Stimulated activated CD4-positive, alpha-beta T cell treated with anti-CD3 and anti-CD28 coated beads, Interleukin-4, amount 100 ng/mL, for 1 hour (primary cell): ENCODE measurements around the gene CAMTA1.

ENCODE experiments used
- DNase-seq: peaks from one replicate; pipeline ENCODE4 v3.0.0-alpha.2; 2020

Gene CAMTA1

GRCh38 chr1:7334475-7335035 is 549.3 kb downstream of the CAMTA1 start:
- DNase-seq = no peak

DNA sequence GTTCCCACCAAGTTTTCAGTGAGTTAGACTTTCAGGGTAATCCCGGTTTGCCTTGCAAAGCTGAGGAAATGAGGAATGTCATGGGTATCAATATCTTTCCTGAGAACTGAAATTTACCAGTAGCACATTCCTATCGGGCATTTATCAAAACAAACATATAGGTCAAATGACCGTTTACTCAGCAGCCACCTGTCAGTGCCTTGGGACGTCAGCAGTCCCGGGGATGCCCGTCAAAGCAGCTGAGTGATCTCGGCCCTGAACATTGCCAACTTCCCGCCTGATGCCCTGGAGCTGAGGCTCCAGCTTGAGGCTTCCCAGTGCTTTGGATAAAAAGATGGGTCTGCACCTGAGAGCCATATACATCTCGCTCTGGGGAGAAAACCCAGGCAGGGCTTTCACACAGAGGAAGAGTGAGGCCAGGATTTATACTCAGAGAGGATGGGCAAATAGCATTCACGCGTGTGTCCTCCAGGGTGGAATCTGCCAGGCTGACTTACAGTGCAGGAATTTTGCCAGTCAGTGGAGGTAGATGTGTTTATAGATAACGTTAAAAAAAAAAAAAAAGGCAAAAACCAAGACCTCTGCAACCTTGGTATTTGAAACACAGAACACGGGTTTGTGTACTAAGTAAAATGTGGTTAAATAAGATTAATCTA is 550.1 kb downstream of the CAMTA1 start:
- no peak for DNase-seq

GRCh38 chr1:7338439-7338838 is 553.2 kb downstream of the CAMTA1 start:
- DNase-seq = no peak

DNA sequence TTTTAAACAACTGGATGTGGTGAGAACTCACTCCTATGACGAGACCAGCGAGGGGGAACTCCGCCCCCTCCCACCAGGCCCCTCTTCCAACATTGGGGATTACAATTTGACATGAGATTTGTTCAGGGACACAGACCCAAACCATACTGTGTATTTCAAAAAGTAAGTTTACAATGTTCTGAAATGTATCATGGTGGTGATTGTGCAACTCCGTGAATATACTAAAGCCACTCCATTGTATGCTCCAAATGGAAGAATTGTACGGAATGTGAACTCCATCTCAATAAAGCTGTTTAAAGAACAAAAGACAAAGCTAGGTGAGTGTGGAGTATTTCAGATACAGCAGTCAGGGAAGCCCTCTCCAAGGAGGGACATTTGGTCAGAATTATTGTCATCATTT is 553.8 kb downstream of the CAMTA1 start:
- no peak for DNase-seq

DNA sequence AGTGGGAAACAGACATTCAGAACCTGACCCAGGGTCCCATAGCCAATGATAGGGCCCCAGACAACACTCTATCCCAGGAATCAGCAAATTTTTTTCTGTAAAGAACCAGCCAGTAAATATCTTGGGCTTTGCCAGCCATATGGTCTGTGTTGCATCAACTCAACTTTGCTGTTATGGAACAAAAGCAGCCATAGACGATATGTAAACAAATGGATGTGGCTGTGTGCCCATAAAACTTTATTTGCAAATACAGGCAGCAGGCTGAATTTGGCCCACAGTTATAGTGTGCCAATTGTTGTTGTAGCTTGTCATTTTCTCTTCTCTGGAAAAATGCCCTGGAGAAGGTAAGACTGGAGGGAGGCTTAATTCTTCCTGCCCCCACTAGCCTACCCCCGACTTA is 554.7 kb downstream of the CAMTA1 start:
- DNase-seq = no peak

GRCh38 chr1:7341145-7341905 is 556.1 kb downstream of the CAMTA1 start:
- DNase-seq = no peak

DNA sequence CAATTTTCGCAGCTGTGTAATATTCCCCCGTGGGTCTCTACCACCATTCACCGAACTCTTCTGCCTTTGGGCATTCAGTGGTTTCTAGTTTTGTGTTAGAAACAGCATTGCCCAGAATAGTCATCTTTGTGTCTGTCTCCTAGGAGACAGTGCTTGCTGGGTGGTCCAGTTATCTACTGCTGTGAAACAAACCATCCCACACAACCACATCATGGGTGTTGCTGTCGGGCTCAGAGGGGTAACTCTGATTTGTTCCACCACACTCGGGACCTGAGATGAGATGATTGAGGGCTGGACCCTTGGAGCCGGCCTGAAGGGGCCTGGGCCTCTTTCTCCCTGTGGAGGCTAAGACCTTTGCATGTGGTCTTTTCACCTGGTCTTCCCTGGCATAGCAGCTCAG is 558.6 kb downstream of the CAMTA1 start:
- DNase-seq = no peak

DNA sequence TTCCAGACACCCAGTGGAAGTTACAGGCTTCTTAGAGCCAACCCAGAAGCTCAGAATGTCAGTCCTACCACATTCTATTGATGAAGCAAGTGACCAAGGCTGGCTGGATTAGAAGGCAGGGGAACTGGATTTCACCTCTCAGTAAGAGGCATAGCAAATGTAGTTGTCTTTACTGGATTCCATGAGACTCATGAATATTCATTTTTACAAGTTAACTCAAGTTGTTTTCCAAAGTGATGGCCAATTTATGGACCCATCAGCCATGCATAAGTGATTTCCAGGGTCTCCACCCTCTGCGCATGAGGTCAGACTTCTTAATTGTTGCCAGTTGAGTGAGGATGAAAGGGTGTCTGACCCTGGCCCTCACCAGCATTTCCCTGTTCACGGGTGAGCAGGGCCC is 559.0 kb downstream of the CAMTA1 start:
- no peak for DNase-seq

DNA sequence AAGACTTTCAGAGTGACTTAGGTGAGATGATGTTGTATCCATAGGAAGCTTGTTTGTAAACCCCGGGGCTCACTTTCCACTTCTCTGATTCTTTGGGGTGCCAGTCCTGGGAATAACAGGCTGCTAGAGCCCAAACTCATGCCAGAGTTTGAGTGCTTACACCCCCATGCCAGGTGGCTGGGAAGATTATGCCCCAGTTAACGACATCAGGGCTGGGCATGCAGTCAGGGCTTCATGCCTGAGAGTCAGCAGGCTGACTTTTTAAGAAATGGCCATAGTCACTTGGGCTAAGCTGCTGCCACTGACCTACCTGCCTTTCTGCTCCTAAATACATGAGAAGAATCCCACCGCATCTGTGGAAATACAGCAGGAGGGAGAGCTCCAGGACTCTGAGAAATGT is 560.3 kb downstream of the CAMTA1 start:
- no peak for DNase-seq

DNA sequence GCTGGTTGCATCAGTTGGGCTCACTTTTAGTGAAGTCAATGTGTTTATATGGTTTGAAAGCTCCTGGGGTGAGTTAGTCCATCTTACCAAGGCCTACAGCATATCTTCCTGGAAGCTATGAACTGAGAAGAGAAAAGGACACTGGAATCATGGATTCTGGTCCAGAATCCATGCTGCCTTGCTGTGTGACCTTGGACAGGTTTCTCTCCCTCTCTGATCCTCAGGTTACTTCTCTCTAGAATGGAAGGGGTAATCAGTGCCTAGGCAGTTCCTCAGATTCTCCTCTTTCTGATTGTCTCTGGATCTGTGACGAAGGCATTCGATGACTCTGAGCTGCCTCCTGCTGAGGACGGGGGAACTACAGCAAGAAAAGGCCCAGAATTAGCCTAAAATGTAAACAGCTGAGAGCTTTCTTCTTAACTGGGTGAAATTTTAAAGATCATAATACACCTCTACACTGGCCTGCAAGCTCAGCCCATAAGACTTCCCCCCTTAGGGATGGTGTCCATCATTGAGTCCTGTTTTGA is 560.9 kb downstream of the CAMTA1 start:
- DNase-seq = no peak

- no peak for DNase-seq
Measured at GRCh38 chr1:7346600-7347570, 561.6 kb downstream of the CAMTA1 start.

- no peak for DNase-seq
Measured at GRCh38 chr1:7348073-7348472, 562.8 kb downstream of the CAMTA1 start.

DNA sequence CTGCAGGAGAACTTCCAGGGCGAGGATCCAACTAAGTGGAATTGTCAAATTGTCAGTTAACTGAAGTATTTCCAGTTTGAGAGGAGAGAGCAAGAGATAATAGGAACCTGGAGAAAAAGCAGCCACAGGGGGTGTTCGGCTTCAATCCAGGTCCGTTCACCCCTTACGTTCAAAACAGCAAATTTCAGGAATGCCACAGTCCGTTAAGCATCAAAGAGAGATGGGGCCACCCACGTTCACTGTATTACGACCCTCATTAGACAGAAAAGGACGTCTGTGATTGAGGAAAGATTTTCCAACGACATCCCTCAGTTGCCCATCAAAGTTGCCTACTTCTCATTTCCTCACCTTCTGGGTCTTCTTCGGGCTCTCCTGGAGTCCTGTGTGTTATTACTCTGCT is 563.3 kb downstream of the CAMTA1 start:
- no peak for DNase-seq

- no peak for DNase-seq
Measured at GRCh38 chr1:7350804-7351203, 565.5 kb downstream of the CAMTA1 start.

- no peak for DNase-seq
Measured at GRCh38 chr1:7351649-7352048, 566.4 kb downstream of the CAMTA1 start.

GRCh38 chr1:7352364-7352763 is 567.1 kb downstream of the CAMTA1 start:
- DNase-seq = no peak

DNA sequence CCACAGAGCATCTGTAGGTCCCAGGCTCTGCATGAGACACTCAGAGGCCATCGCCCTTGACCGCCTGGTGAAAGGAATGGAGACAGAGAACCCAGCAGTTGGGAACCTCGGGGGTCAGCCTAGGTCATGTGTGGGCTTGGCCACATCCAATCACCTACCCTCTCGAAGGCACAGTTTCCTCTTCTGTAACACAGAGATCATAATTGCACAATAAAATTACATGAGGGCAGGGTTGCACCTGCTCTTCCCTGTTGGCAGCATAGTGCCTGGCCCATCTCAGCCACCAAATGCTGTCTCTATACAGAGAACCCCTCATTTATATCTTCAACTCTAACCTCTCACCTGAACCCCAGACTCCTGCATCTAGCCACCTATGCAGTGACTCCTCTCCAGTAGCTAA is 567.7 kb downstream of the CAMTA1 start:
- no peak for DNase-seq

- no peak for DNase-seq
Measured at GRCh38 chr1:7355646-7356045, 570.4 kb downstream of the CAMTA1 start.

DNA sequence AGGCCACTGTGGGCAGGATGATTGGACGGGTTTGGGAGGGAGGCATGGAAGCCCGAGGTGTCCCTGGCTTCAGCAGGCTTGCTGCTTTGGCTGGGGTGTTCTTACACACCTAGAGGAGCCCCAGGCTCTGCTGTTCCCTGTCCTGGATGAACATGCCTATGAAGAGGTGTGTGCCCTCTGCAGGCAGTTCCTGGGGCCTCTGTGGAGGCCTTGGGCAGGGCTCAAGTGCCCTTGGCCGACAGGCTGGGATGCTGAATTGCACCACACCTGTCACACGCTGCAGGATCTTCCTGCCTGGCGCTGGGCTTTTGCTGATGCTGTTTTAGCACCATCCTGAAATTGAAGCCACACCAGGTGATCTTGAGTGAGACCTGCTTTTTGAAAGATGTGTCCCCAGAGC is 570.8 kb downstream of the CAMTA1 start:
- no peak for DNase-seq

GRCh38 chr1:7358425-7358824 is 573.2 kb downstream of the CAMTA1 start:
- DNase-seq = no peak

GRCh38 chr1:7360526-7360925 is 575.3 kb downstream of the CAMTA1 start:
- DNase-seq = no peak

GRCh38 chr1:7362947-7363346 is 577.7 kb downstream of the CAMTA1 start:
- no peak for DNase-seq

GRCh38 chr1:7363450-7363849 is 578.2 kb downstream of the CAMTA1 start:
- DNase-seq = no peak
